ENCODE results near the gene SORCS2. TPM values are rescaled to one million over a fixed set of nuclear protein-coding genes. Genes with fewer than 3 reads are reported as not detected.

Gene SORCS2
- total and polyA plus RNA-seq, 7 donors: 0.18 to 1.5 (median 0.36) TPM

GRCh38 chr4:7335344-7336066 is 143.2 kb downstream of the SORCS2 start:
- intact Hi-C loops (cut with DNase I): no loop called here
- peak; percentile 68 to 85 (median 74) for ATAC-seq
- TF ChIP-seq, protein P1, sequence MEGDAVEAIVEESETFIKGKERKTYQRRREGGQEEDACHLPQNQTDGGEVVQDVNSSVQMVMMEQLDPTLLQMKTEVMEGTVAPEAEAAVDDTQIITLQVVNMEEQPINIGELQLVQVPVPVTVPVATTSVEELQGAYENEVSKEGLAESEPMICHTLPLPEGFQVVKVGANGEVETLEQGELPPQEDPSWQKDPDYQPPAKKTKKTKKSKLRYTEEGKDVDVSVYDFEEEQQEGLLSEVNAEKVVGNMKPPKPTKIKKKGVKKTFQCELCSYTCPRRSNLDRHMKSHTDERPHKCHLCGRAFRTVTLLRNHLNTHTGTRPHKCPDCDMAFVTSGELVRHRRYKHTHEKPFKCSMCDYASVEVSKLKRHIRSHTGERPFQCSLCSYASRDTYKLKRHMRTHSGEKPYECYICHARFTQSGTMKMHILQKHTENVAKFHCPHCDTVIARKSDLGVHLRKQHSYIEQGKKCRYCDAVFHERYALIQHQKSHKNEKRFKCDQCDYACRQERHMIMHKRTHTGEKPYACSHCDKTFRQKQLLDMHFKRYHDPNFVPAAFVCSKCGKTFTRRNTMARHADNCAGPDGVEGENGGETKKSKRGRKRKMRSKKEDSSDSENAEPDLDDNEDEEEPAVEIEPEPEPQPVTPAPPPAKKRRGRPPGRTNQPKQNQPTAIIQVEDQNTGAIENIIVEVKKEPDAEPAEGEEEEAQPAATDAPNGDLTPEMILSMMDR (IDR thresholded peaks at IDR 0.05): peak; percentile 41

GRCh38 chr4:7336067-7336569 is 143.8 kb downstream of the SORCS2 start:
- H3K4me3 ChIP-seq: no peak overlapping the region
- no peak for ATAC-seq
- WGBS, 3 donors: 72 to 86% (median 80%) methylated on average over 14 to 17 of the region's 17 CpGs
- peaks cover 0 to 5% (median 2%) of the 10 kb centered on the region in 3 donors for H3K27me3 ChIP-seq (ENCODE audit: insufficient read depth in 3 of 3, low read length in 2 of 3)
- H3K9me3 ChIP-seq: no peaks in the 10 kb centered on the region
- no peaks in the 10 kb centered on the region for H3K4me1 ChIP-seq
- no peaks in the 10 kb centered on the region for H3K36me3 ChIP-seq (ENCODE audit: insufficient read depth in 1 of 2, low read depth in 1 of 2)
- intact Hi-C loops (cut with DNase I): no loop called here
- TF ChIP-seq, protein P1 (IDR thresholded peaks at IDR 0.05): no peak
- peak in 1 of 2 donors; percentile 50 for DNase-seq
- H3K27ac ChIP-seq: no peak overlapping the region

More at GRCh38 chr4:7335344-7336066, 143.2 kb downstream of the SORCS2 start:
- WGBS, 3 donors: 25 to 50% (median 25%) methylated on average over 23 to 24 of the region's 24 CpGs
- no peaks in the 10 kb centered on the region for H3K9me3 ChIP-seq
- no peak overlapping the region for H3K27ac ChIP-seq
- H3K4me3 ChIP-seq: no peak overlapping the region
- no peaks in the 10 kb centered on the region for H3K36me3 ChIP-seq (ENCODE audit: insufficient read depth in 1 of 2, low read depth in 1 of 2)
- H3K27me3 ChIP-seq (ENCODE audit: insufficient read depth in 3 of 3, low read length in 2 of 3): peaks cover 0 to 9% (median 2%) of the 10 kb centered on the region in 3 donors
- peak; percentile 41 to 80 for DNase-seq
- H3K4me1 ChIP-seq: no peaks in the 10 kb centered on the region

- Histone ChIP-seq H3K36me3 (ENCODE audit: insufficient read depth in 1 of 2, low read depth in 1 of 2) (no peaks in the 10 kb centered on the region), H3K4me1 (no peaks in the 10 kb centered on the region), H3K9me3 (peaks cover under 1% of the 10 kb centered on the region), H3K4me3 (no peak overlapping the region), H3K27ac (no peak overlapping the region), H3K27me3 (ENCODE audit: insufficient read depth in 3 of 3, low read length in 2 of 3) (peaks cover 0 to 4% (median 2%) of the 10 kb centered on the region in 3 donors)
- ATAC-seq (no peak), DNase-seq (peak in 1 of 2 donors; percentile 47)
- TF ChIP-seq, protein P1 (IDR thresholded peaks at IDR 0.05): no peak
- WGBS, 3 donors: 51 to 56% (median 55%) methylated on average over 12 to 14 of the region's 14 CpGs
- intact Hi-C loops (cut with DNase I): no loop called here
Observed at GRCh38 chr4:7336732-7337131, 144.4 kb downstream of the SORCS2 start.

GRCh38 chr4:7337196-7338058 is 145.1 kb downstream of the SORCS2 start:
- Histone ChIP-seq H3K36me3 (ENCODE audit: insufficient read depth in 1 of 2, low read depth in 1 of 2) (no peaks in the 10 kb centered on the region), H3K4me3 (no peak overlapping the region), H3K27ac (no peak overlapping the region), H3K9me3 (peaks cover 5% of the 10 kb centered on the region), H3K27me3 (ENCODE audit: insufficient read depth in 3 of 3, low read length in 2 of 3) (peaks cover 0 to 3% (median 2%) of the 10 kb centered on the region in 3 donors), H3K4me1 (no peaks in the 10 kb centered on the region)
- DNase-seq: peak in 1 of 2 donors; percentile 38
- 78 to 93% (median 82%) methylated on average over 20 to 22 of the region's 22 CpGs for WGBS, 3 donors
- intact Hi-C loops (cut with DNase I): no loop called here
- no peak for ATAC-seq
- TF ChIP-seq, protein P1 (IDR thresholded peaks at IDR 0.05): no peak

Measured in psoas muscle (tissue), 8 donors.